Measurements from ENCODE around the gene CCDC177. TPM values are rescaled to one million over a fixed set of nuclear protein-coding genes. Genes with fewer than 3 reads are reported as not detected.
A peak's percentile ranks its signal among the peaks of the same experiment; 100 is the strongest.
"Not testable (repeated sequence)": the region's sequence is repeated elsewhere in the genome, so short reads cannot be mapped to it uniquely, and the experiment has no call there.

Gene CCDC177
- total RNA-seq, 2 experiments from 2014 or later, result not detected

- Mint-ChIP-seq H3K36me3 (peaks cover 34% of the 10 kb centered on the region), H3K9me3 (ENCODE audit: low read depth) (no peaks in the 10 kb centered on the region), H3K27ac (peak overlapping the region; percentile 99), H3K4me1 (peaks cover 62% of the 10 kb centered on the region), H3K4me3 (peak overlapping the region; percentile 96), H3K27me3 (no peaks in the 10 kb centered on the region)
- ATAC-seq (peak; percentile 45), DNase-seq (peak; percentile 66)
- CTCF ChIA-PET, result interaction anchor here (0.8 to 4.8 kb wide), 14 partner anchors 9 to 155 kb away, joined by 3 to 36 read pairs (median 3); partner anchors contain the start of gene SRSF5
Measured at GRCh38 chr14:69612014-69612782, 37.5 kb upstream of the CCDC177 start.

GRCh38 chr14:69611172-69612013 is 36.7 kb upstream of the CCDC177 start, which contains the start of gene SUSD6:
TSS of gene SUSD6 (plus strand) at chr14:69611596. CDS start at chr14:69658593, 46,997 bp downstream.
- H3K27ac Mint-ChIP-seq, result peak within 1 kb of the TSS; percentile 99
- H3K4me1 Mint-ChIP-seq, result peaks cover 59% of the 10 kb centered on the region
- H3K9me3 Mint-ChIP-seq (ENCODE audit: low read depth), result no peaks in the 10 kb centered on the region
- peak; percentile 71 for ATAC-seq
- CTCF ChIA-PET, result interaction anchor here (0.7 to 4.8 kb wide), 11 partner anchors 14 to 156 kb away, joined by 3 to 36 read pairs (median 5); partner anchors contain the start of gene SRSF5
- H3K27me3 Mint-ChIP-seq, result no peaks in the 10 kb centered on the region
- peak; percentile 91 for DNase-seq
- H3K4me3 Mint-ChIP-seq, result peak within 1 kb of the TSS; percentile 96
- H3K36me3 Mint-ChIP-seq, result peaks cover 27% of the 10 kb centered on the region

- CTCF ChIA-PET, result interaction anchor here (1.1 to 4.8 kb wide), 5 partner anchors 15 to 116 kb away, joined by 5 to 36 read pairs (median 5); no protein-coding TSS in a partner anchor
- ATAC-seq (no peak), DNase-seq (no peak)
- peak overlapping the region; percentile 88 for H3K27ac Mint-ChIP-seq
- H3K36me3 Mint-ChIP-seq, result peaks cover 21% of the 10 kb centered on the region
- H3K27me3 Mint-ChIP-seq, result no peaks in the 10 kb centered on the region
- H3K4me1 Mint-ChIP-seq, result peaks cover 56% of the 10 kb centered on the region
- H3K9me3 Mint-ChIP-seq (ENCODE audit: low read depth), result no peaks in the 10 kb centered on the region
- peak overlapping the region; percentile 79 for H3K4me3 Mint-ChIP-seq
Measured at GRCh38 chr14:69610874-69611171, 36.2 kb upstream of the CCDC177 start.

- no peaks in the 10 kb centered on the region for H3K27me3 Mint-ChIP-seq
- H3K9me3 Mint-ChIP-seq (ENCODE audit: low read depth), result no peaks in the 10 kb centered on the region
- H3K4me3 Mint-ChIP-seq, result peak overlapping the region; percentile 79
- H3K36me3 Mint-ChIP-seq, result peaks cover 17% of the 10 kb centered on the region
- CTCF ChIA-PET, result interaction anchor here (1.1 to 4.8 kb wide), 5 partner anchors 15 to 116 kb away, joined by 5 to 36 read pairs (median 5); no protein-coding TSS in a partner anchor
- ATAC-seq, result no peak
- peaks cover 52% of the 10 kb centered on the region for H3K4me1 Mint-ChIP-seq
- H3K27ac Mint-ChIP-seq, result peak overlapping the region; percentile 88
- DNase-seq, result no peak
Measured at GRCh38 chr14:69610020-69610873, 35.6 kb upstream of the CCDC177 start.

- Mint-ChIP-seq H3K27ac (no peak overlapping the region), H3K4me1 (peaks cover 33% of the 10 kb centered on the region), H3K27me3 (no peaks in the 10 kb centered on the region), H3K9me3 (ENCODE audit: low read depth) (no peaks in the 10 kb centered on the region), H3K36me3 (no peaks in the 10 kb centered on the region), H3K4me3 (no peak overlapping the region)
- DNase-seq (no peak), ATAC-seq (no peak)
- CTCF ChIA-PET, result interaction anchor here (0.7 to 3.3 kb wide), 7 partner anchors 8 to 121 kb away, joined by 3 to 30 read pairs (median 4); no protein-coding TSS in a partner anchor
Measured at GRCh38 chr14:69606258-69607184, 31.9 kb upstream of the CCDC177 start.

- ATAC-seq (no peak), DNase-seq (no peak)
- CTCF ChIA-PET, result interaction anchor here (0.8 to 3.3 kb wide), 10 partner anchors 9 to 125 kb away, joined by 3 to 30 read pairs (median 4); no protein-coding TSS in a partner anchor
- H3K27ac Mint-ChIP-seq, result no peak overlapping the region
- no peaks in the 10 kb centered on the region for H3K36me3 Mint-ChIP-seq
- H3K27me3 Mint-ChIP-seq, result no peaks in the 10 kb centered on the region
- peaks cover 30% of the 10 kb centered on the region for H3K4me1 Mint-ChIP-seq
- H3K9me3 Mint-ChIP-seq (ENCODE audit: low read depth), result no peaks in the 10 kb centered on the region
- H3K4me3 Mint-ChIP-seq, result no peak overlapping the region
Measured at GRCh38 chr14:69605738-69606137, 31.1 kb upstream of the CCDC177 start.

- DNase-seq (no peak), ATAC-seq (no peak)
- CTCF ChIA-PET, result interaction anchor here (1.0 to 4.0 kb wide), 4 partner anchors 16 to 127 kb away, joined by 3 to 13 read pairs (median 7); partner anchors contain the start of gene CCDC177
- peaks cover 4% of the 10 kb centered on the region for H3K4me1 Mint-ChIP-seq
- no peaks in the 10 kb centered on the region for H3K36me3 Mint-ChIP-seq
- H3K27me3 Mint-ChIP-seq, result no peaks in the 10 kb centered on the region
- no peak overlapping the region for H3K4me3 Mint-ChIP-seq
- H3K27ac Mint-ChIP-seq, result no peak overlapping the region
- no peaks in the 10 kb centered on the region for H3K9me3 Mint-ChIP-seq (ENCODE audit: low read depth)
Measured at GRCh38 chr14:69600304-69600891, 25.7 kb upstream of the CCDC177 start.

GRCh38 chr14:69599431-69599830 is 24.8 kb upstream of the CCDC177 start:
- H3K27ac Mint-ChIP-seq; H3K9me3 Mint-ChIP-seq (ENCODE audit: low read depth); H3K27me3 Mint-ChIP-seq; ATAC-seq; DNase-seq; H3K4me1 Mint-ChIP-seq; H3K4me3 Mint-ChIP-seq; H3K36me3 Mint-ChIP-seq: not testable (repeated sequence)
- CTCF ChIA-PET, result interaction anchor here (0.8 to 4.0 kb wide), 4 partner anchors 9 to 128 kb away, joined by 4 to 13 read pairs (median 8); no protein-coding TSS in a partner anchor

- Mint-ChIP-seq H3K9me3 (ENCODE audit: low read depth) (no peaks in the 10 kb centered on the region), H3K36me3 (no peaks in the 10 kb centered on the region), H3K27me3 (no peaks in the 10 kb centered on the region), H3K4me1 (peaks cover 4% of the 10 kb centered on the region), H3K4me3 (no peak overlapping the region), H3K27ac (no peak overlapping the region)
- ATAC-seq, result no peak
- CTCF ChIA-PET, result interaction anchor here (0.6 to 2.0 kb wide), 5 partner anchors 9 to 626 kb away, joined by 3 to 9 read pairs (median 5); no protein-coding TSS in a partner anchor
- DNase-seq, result no peak
Measured at GRCh38 chr14:69595336-69595735, 20.7 kb upstream of the CCDC177 start.

GRCh38 chr14:69594846-69595245 is 20.2 kb upstream of the CCDC177 start:
- H3K36me3 Mint-ChIP-seq, result no peaks in the 10 kb centered on the region

GRCh38 chr14:69593018-69593677 is 18.5 kb upstream of the CCDC177 start:
- H3K4me1 Mint-ChIP-seq, result peaks cover 4% of the 10 kb centered on the region
- no peak overlapping the region for H3K27ac Mint-ChIP-seq
- no peaks in the 10 kb centered on the region for H3K36me3 Mint-ChIP-seq
- H3K4me3 Mint-ChIP-seq, result no peak overlapping the region
- DNase-seq (no peak), ATAC-seq (no peak)
- no peaks in the 10 kb centered on the region for H3K27me3 Mint-ChIP-seq
- CTCF ChIA-PET, result interaction anchor here (0.9 to 1.3 kb wide), 4 partner anchors 9 to 134 kb away, joined by 3 to 5 read pairs (median 4); no protein-coding TSS in a partner anchor
- H3K9me3 Mint-ChIP-seq (ENCODE audit: low read depth), result no peaks in the 10 kb centered on the region

More at GRCh38 chr14:69594846-69595245, 20.2 kb upstream of the CCDC177 start:
- no peaks in the 10 kb centered on the region for H3K27me3 Mint-ChIP-seq
- H3K4me1 Mint-ChIP-seq, result peaks cover 4% of the 10 kb centered on the region
- no peak for DNase-seq
- CTCF ChIA-PET, result interaction anchor here (0.6 to 1.1 kb wide), 3 partner anchors 9 to 627 kb away, joined by 3 to 5 read pairs (median 3); no protein-coding TSS in a partner anchor
- H3K4me3 Mint-ChIP-seq, result no peak overlapping the region
- H3K9me3 Mint-ChIP-seq (ENCODE audit: low read depth), result no peaks in the 10 kb centered on the region
- no peak for ATAC-seq
- no peak overlapping the region for H3K27ac Mint-ChIP-seq
